Smooth muscle cell (in vitro differentiated cells): ENCODE measurements around the gene HES1. TPM values are rescaled to one million over a fixed set of nuclear protein-coding genes. Genes with fewer than 3 reads are reported as not detected.

Experiments
- DNase-seq: peaks from one replicate; lab custom pipeline; 2025; ENCODE audit not compliant: unreplicated experiment; lab: John Stamatoyannopoulos, UW
- H2AFZ ChIP-seq: fragments of 200-600 bp; sonication (generic); 2 replicates; pipeline ENCODE4 v1.6.0; 2016; ENCODE audit warnings: antibody characterized with exemption, low read depth, mild to moderate bottlenecking
- H3F3A ChIP-seq: fragments of 200-600 bp; sonication (generic); 2 replicates; pipeline ENCODE4 v1.6.0; 2017; ENCODE audit warnings: antibody characterized with exemption, low read depth
- H3K27ac ChIP-seq: fragments of 200-600 bp; sonication (generic); 2 replicates; pipeline ENCODE4 v1.5.1; 2016; ENCODE audit warnings: low read depth, mild to moderate bottlenecking
- H3K27me3 ChIP-seq: fragments of 200-600 bp; sonication (generic); 2 replicates; pipeline ENCODE4 v1.6.1; 2016; ENCODE audit warnings: low read depth, mild to moderate bottlenecking
- H3K36me3 ChIP-seq: fragments of 200-600 bp; sonication (generic); 2 replicates; pipeline ENCODE4 v1.5.1; 2016; ENCODE audit warnings: low read depth
- H3K4me1 ChIP-seq: fragments of 200-600 bp; sonication (generic); 2 replicates; pipeline ENCODE4 v1.5.1; 2016; ENCODE audit warnings: low read depth
- H3K4me2 ChIP-seq: fragments of 200-600 bp; sonication (generic); 2 replicates; pipeline ENCODE4 v1.6.0; 2016; ENCODE audit warnings: mild to moderate bottlenecking
- H3K4me3 ChIP-seq: fragments of 200-600 bp; sonication (generic); 2 replicates; pipeline ENCODE4 v1.5.1; 2016; ENCODE audit warnings: mild to moderate bottlenecking
- H3K79me2 ChIP-seq: fragments of 200-600 bp; sonication (generic); 2 replicates; pipeline ENCODE4 v1.6.0; 2016; ENCODE audit warnings: low read depth, mild to moderate bottlenecking
- H3K9ac ChIP-seq: fragments of 200-600 bp; sonication (generic); 2 replicates; pipeline ENCODE4 v1.6.0; 2016; ENCODE audit warnings: low read depth
- H3K9me3 ChIP-seq: fragments of 200-600 bp; sonication (generic); replicated peaks from 2 replicates; pipeline ENCODE4 v1.5.1; 2016; ENCODE audit warnings: low read depth
- H4K20me1 ChIP-seq: fragments of 200-600 bp; sonication (generic); 2 replicates; pipeline ENCODE4 v1.6.0; 2016; ENCODE audit warnings: low read depth
- CTCF ChIP-seq: fragments of 200-600 bp; sonication (generic); IDR thresholded peaks from 2 replicates; pipeline ENCODE4 v1.5.1; 2017; ENCODE audit warnings: borderline replicate concordance, mild to moderate bottlenecking, antibody characterized with exemption; ENCODE audit not compliant: insufficient read depth, poor library complexity, severe bottlenecking
- WGBS: methylation state at CpG from one replicate; pipeline ENCODE4 v1.1.7; 2016; ENCODE audit warnings: low lambda C conversion rate; 5-methylcytosine and 5-hydroxymethylcytosine counted together
- polyA plus RNA-seq: library from polyadenylated mRNA; unstranded; fragments of >200 nt; fragmentation: Nextera tagmentation; extraction: Ambion mirVana; gene quantifications from 2 replicates; pipeline ENCODE4 v1.2.1, GENCODE V29; 2016
- total RNA-seq: library from RNA; depleted of rRNA; stranded (reverse); fragments of >200 nt; gene quantifications from 2 replicates; pipeline ENCODE4 v1.2.3, GENCODE V29; 2014

The HES1 gene
- total and polyA plus RNA-seq, 2 experiments from 2014 or later: 59.9 to 69.5 TPM

GRCh38 chr3:194133661-194134230 lies 2.2 kb upstream of the HES1 start:
- no peaks in the 10 kb centered on the region for H3K36me3 ChIP-seq
- peak; percentile 53 for DNase-seq
- peak overlapping the region; percentile 66 for H3K4me2 ChIP-seq
- no peak overlapping the region for H2AFZ ChIP-seq
- peaks cover 20% of the 10 kb centered on the region for H4K20me1 ChIP-seq
- peaks cover 56% of the 10 kb centered on the region for H3K4me1 ChIP-seq
- no peaks in the 10 kb centered on the region for H3K9me3 ChIP-seq
- H3K9ac ChIP-seq: no peak overlapping the region
- peak overlapping the region; percentile 36 for H3K4me3 ChIP-seq
- under 1% methylated on average over 32 of the region's 41 CpGs for WGBS
- H3K79me2 ChIP-seq: peaks cover 12% of the 10 kb centered on the region
- H3K27ac ChIP-seq: peak overlapping the region; percentile 71
- peaks cover 37% of the 10 kb centered on the region for H3F3A ChIP-seq
- no peaks in the 10 kb centered on the region for H3K27me3 ChIP-seq
- no peak for TF ChIP-seq CTCF

- WGBS: 0% methylated on average over 25 of the region's 71 CpGs
- Histone ChIP-seq H3K27ac (peak overlapping the region; percentile 90), H3K4me2 (peak overlapping the region; percentile 91), H3K9me3 (no peaks in the 10 kb centered on the region), H3K4me3 (peak overlapping the region; percentile 83), H3F3A (peaks cover 43% of the 10 kb centered on the region), H3K9ac (peak overlapping the region; percentile 76), H3K36me3 (no peaks in the 10 kb centered on the region), H3K4me1 (peaks cover 60% of the 10 kb centered on the region), H4K20me1 (peaks cover 20% of the 10 kb centered on the region), H3K79me2 (peaks cover 12% of the 10 kb centered on the region), H2AFZ (no peak overlapping the region), H3K27me3 (no peaks in the 10 kb centered on the region)
- DNase-seq: peak; percentile 93
- TF ChIP-seq CTCF: no peak
Measured at GRCh38 chr3:194134231-194134756, 1.7 kb upstream of the HES1 start.

- H3K4me1 ChIP-seq: peaks cover 60% of the 10 kb centered on the region
- H3F3A ChIP-seq: peaks cover 47% of the 10 kb centered on the region
- peak overlapping the region; percentile 90 for H3K27ac ChIP-seq
- no peak overlapping the region for H2AFZ ChIP-seq
- peak overlapping the region; percentile 76 for H3K9ac ChIP-seq
- H3K9me3 ChIP-seq: no peaks in the 10 kb centered on the region
- peak overlapping the region; percentile 91 for H3K4me2 ChIP-seq
- WGBS: 2% methylated on average over 33 of the region's 68 CpGs
- H3K79me2 ChIP-seq: peaks cover 12% of the 10 kb centered on the region
- H3K36me3 ChIP-seq: no peaks in the 10 kb centered on the region
- H4K20me1 ChIP-seq: peaks cover 20% of the 10 kb centered on the region
- no peaks in the 10 kb centered on the region for H3K27me3 ChIP-seq
- peak overlapping the region; percentile 83 for H3K4me3 ChIP-seq
- no peak for TF ChIP-seq CTCF
- DNase-seq: peak; percentile 93
Measured at GRCh38 chr3:194134757-194135515, 1.0 kb upstream of the HES1 start.
